IMR-90 (cell line): Measurements from ENCODE around the gene PKP3. TPM values are rescaled to one million over a fixed set of nuclear protein-coding genes. Genes with fewer than 3 reads are reported as not detected.
"Not testable (repeated sequence)": the region's sequence is repeated elsewhere in the genome, so short reads cannot be mapped to it uniquely, and the experiment has no call there.

Experiments used
- ATAC-seq: fragments of 200-7000 bp; cut with Tn5 transposase; 2 replicates; pipeline ENCODE4 v1.9.1; 2020; ENCODE audit warnings: low read depth, mild to moderate bottlenecking, moderate library complexity
- BruUV-seq: library from RNA; stranded (reverse); fragments of 400-500 nt; replicated peaks from 2 replicates; lab custom pipeline; 2021; lab: Mats Ljungman, UMichigan
- CTCF ChIA-PET: fragments of 300-600 bp; formaldehyde crosslinking; extraction: SDS; loops from one replicate; lab custom pipeline; 2021; ENCODE audit warnings: antibody characterized with exemption; lab: Yijun Ruan, JAX
- POLR2A ChIA-PET: fragments of 300-600 bp; sonication (Branson Sonifier 250); formaldehyde crosslinking; loops from one replicate; lab custom pipeline; 2022; ENCODE audit warnings: antibody characterized with exemption; ENCODE audit not compliant: unreplicated experiment; lab: Charles Lee
- DNase-seq: peaks from one replicate; pipeline ENCODE4 v3.0.0; 2013
- H2AFZ ChIP-seq: replicated peaks from 2 replicates; pipeline ENCODE3; 2013; ENCODE audit warnings: low read length, mild to moderate bottlenecking; ENCODE audit not compliant: poor library complexity
- H2AK5ac ChIP-seq: 2 replicates; pipeline ENCODE4 v1.6.1; 2013; ENCODE audit warnings: low read depth, low read length, inconsistent platforms
- H2AK9ac ChIP-seq: replicated peaks from 2 replicates; pipeline ENCODE3; 2013; ENCODE audit warnings: mild to moderate bottlenecking, low read depth, low read length, moderate library complexity; ENCODE audit not compliant: poor library complexity
- H2BK120ac ChIP-seq: 2 replicates; pipeline ENCODE4 v1.6.1; 2013; ENCODE audit warnings: low read depth, low read length, inconsistent platforms
- H2BK15ac ChIP-seq: 3 replicates; pipeline ENCODE4 v1.6.1; 2013; ENCODE audit warnings: low read depth, low read length, inconsistent platforms
- H2BK20ac ChIP-seq: 2 replicates; pipeline ENCODE4 v1.6.1; 2013; ENCODE audit warnings: low read depth, mild to moderate bottlenecking, inconsistent platforms, low read length, moderate library complexity
- H2BK5ac ChIP-seq: 2 replicates; pipeline ENCODE4 v1.6.1; 2013; ENCODE audit warnings: mild to moderate bottlenecking, low read depth, low read length, inconsistent platforms; ENCODE audit not compliant: poor library complexity, severe bottlenecking
- H3K14ac ChIP-seq: replicated peaks from 2 replicates; pipeline ENCODE4 v1.6.1; 2013; ENCODE audit warnings: low read depth, low read length, inconsistent platforms
- H3K18ac ChIP-seq: 2 replicates; pipeline ENCODE4 v1.6.1; 2013; ENCODE audit warnings: low read depth, low read length, control low read depth
- H3K23ac ChIP-seq: 2 replicates; pipeline ENCODE4 v1.6.1; 2013; ENCODE audit warnings: low read depth, low read length, inconsistent platforms
- H3K27ac ChIP-seq: 2 replicates; pipeline ENCODE4 v1.5.1; 2013; ENCODE audit warnings: mild to moderate bottlenecking, control low read depth, low read length; ENCODE audit not compliant: insufficient read depth
- H3K27me3 ChIP-seq: 2 replicates; pipeline ENCODE4 v1.6.1; 2013; ENCODE audit warnings: low read length; ENCODE audit not compliant: control insufficient read depth, insufficient read depth
- H3K36me3 ChIP-seq: 2 replicates; pipeline ENCODE4 v1.6.1; 2013; ENCODE audit warnings: low read length, mixed read lengths; ENCODE audit not compliant: control insufficient read depth, insufficient read depth
- H3K4ac ChIP-seq: 2 replicates; pipeline ENCODE4 v1.6.1; 2013; ENCODE audit warnings: low read depth, low read length, inconsistent platforms
- H3K4me1 ChIP-seq: 2 replicates; pipeline ENCODE4 v1.6.1; 2013; ENCODE audit warnings: low read length, mixed read lengths; ENCODE audit not compliant: control insufficient read depth, insufficient read depth
- H3K4me2 ChIP-seq: 2 replicates; pipeline ENCODE4 v1.6.1; 2013; ENCODE audit warnings: low read depth, mild to moderate bottlenecking, control low read depth, low read length, moderate library complexity
- H3K4me3 ChIP-seq: 2 replicates; pipeline ENCODE4 v1.5.1; 2013; ENCODE audit warnings: low read depth, mild to moderate bottlenecking, control low read depth, low read length, moderate library complexity; ENCODE audit not compliant: insufficient read depth
- H3K56ac ChIP-seq: 2 replicates; pipeline ENCODE4 v1.6.1; 2013; ENCODE audit warnings: low read length, inconsistent platforms; ENCODE audit not compliant: insufficient read depth; ENCODE audit errors: extremely low read depth
- H3K79me1 ChIP-seq, 2 experiments: 2 replicates each; pipeline ENCODE4 v1.6.1; 2013; ENCODE audit warnings: low read length in 2 of 2, inconsistent platforms in 1 of 2, low read depth in 1 of 2
- H3K9ac ChIP-seq: 2 replicates; pipeline ENCODE4 v1.6.1; 2013; ENCODE audit warnings: low read depth, low read length, control low read depth
- H3K9me1 ChIP-seq: 2 replicates; pipeline ENCODE4 v1.6.1; 2013; ENCODE audit warnings: low read length, inconsistent platforms; ENCODE audit not compliant: insufficient read depth
- H3K9me3 ChIP-seq: 2 replicates; pipeline ENCODE4 v1.6.1; 2013; ENCODE audit warnings: low read length; ENCODE audit not compliant: control insufficient read depth, insufficient read depth
- H4K20me1 ChIP-seq: 2 replicates; pipeline ENCODE4 v1.6.1; 2013; ENCODE audit warnings: low read length, inconsistent platforms; ENCODE audit not compliant: insufficient read depth
- H4K5ac ChIP-seq: 2 replicates; pipeline ENCODE4 v1.6.1; 2013; ENCODE audit warnings: mild to moderate bottlenecking, low read depth, low read length, control low read depth
- H4K8ac ChIP-seq, 2 experiments: 2 replicates each; pipeline ENCODE4 v1.6.1; 2013; ENCODE audit warnings: low read depth in 2 of 2, low read length in 2 of 2, control low read depth in 1 of 2, inconsistent platforms in 1 of 2
- H4K91ac ChIP-seq: 2 replicates; pipeline ENCODE4 v1.6.1; 2013; ENCODE audit warnings: low read depth, low read length, inconsistent platforms; ENCODE audit not compliant: insufficient read depth
- WGBS, 2 experiments: methylation state at CpG; one replicate each; pipeline versions ENCODE4 v1.1.5 to v1.1.7; 2013; ENCODE audit warnings: missing lambda C conversion rate in 2 of 2; ENCODE audit not compliant: insufficient read length in 1 of 2; ENCODE audit errors: extremely low coverage in 2 of 2; 5-methylcytosine and 5-hydroxymethylcytosine counted together
- dilution Hi-C: fragments of 300-500 bp; cut with HindIII; formaldehyde crosslinking; loops from one replicate; pipeline ENCODE4 v1.14.3; 2018; ENCODE audit warnings: low sequenced_read_pairs; ENCODE audit not compliant: unreplicated experiment
- in situ Hi-C: fragments of 300-500 bp; cut with MboI; formaldehyde crosslinking; loops from 3 replicates; pipeline ENCODE4 v1.14.3; 2019; ENCODE audit warnings: low sequenced_read_pairs, inconsistent platforms, mixed read lengths
- intact Hi-C: fragments of 100-400 bp; cut with micrococcal nuclease; formaldehyde crosslinking; loops from 2 replicates; pipeline ENCODE4 v1.10.0; 2022
- polyA plus RNA-seq, 3 experiments: library from polyadenylated mRNA; depleted of rRNA; stranded (reverse); fragments of >200 nt; gene quantifications; 2 replicates each; pipeline ENCODE4 v1.2.3, GENCODE V29; 2012; ENCODE audit warnings: low replicate concordance in 1 of 3
- total RNA-seq: library from RNA; depleted of rRNA; stranded (reverse); fragments of >200 nt; gene quantifications from 2 replicates; pipeline ENCODE4 v1.2.3, GENCODE V29; 2012

The PKP3 gene
- total and polyA plus RNA-seq, 2 of the 4 experiments (the other 2 are of a cell fraction): 1.5 to 2.2 TPM

- H3K27ac ChIP-seq, H3K23ac ChIP-seq, H3K36me3 ChIP-seq, intact Hi-C loops, H2BK15ac ChIP-seq, H2BK20ac ChIP-seq, H4K8ac ChIP-seq, H4K91ac ChIP-seq, POLR2A ChIA-PET, DNase-seq, H2BK120ac ChIP-seq, H3K4me3 ChIP-seq, H3K18ac ChIP-seq, H2AK9ac ChIP-seq, H3K4ac ChIP-seq, in situ Hi-C loops, H3K9ac ChIP-seq, H2AFZ ChIP-seq, H3K9me1 ChIP-seq, H3K9me3 ChIP-seq, H2BK5ac ChIP-seq, H4K5ac ChIP-seq, H3K14ac ChIP-seq, H3K4me2 ChIP-seq, dilution Hi-C loops, H3K56ac ChIP-seq, H4K20me1 ChIP-seq, H3K79me1 ChIP-seq, ATAC-seq, H2AK5ac ChIP-seq, BruUV-seq, H3K27me3 ChIP-seq: not testable (repeated sequence)
- CTCF ChIA-PET: interaction anchor here (0.7 kb wide), 1 partner anchor 143 kb away, joined by 3 read pairs; no protein-coding TSS in a partner anchor
- H3K4me1 ChIP-seq: peaks cover 13% of the 10 kb centered on the region
- no CpG with 5 or more reads among the region's 11 CpGs for WGBS, 2 experiments
These were observed 17.5 kb downstream of the PKP3 start for GRCh38 chr11:411520-411919.
